RWPE2 (cell line): ENCODE results near the gene OPA3.
A peak's percentile ranks its signal among the peaks of the same experiment; 100 is the strongest.

ENCODE experiments used
- ATAC-seq: fragments of 200-7000 bp; cut with Tn5 transposase; 3 replicates; pipeline ENCODE4 v1.9.1; 2021; ENCODE audit warnings: low read depth
- DNase-seq: peaks from one replicate; pipeline ENCODE4 v3.0.0-alpha.2; 2020; ENCODE audit warnings: low spot score
- H3K27ac ChIP-seq: fragments of 450-650 bp; 2 replicates; pipeline ENCODE4 v1.5.1; 2017; ENCODE audit warnings: mild to moderate bottlenecking; ENCODE audit not compliant: poor library complexity, severe bottlenecking
- H3K27me3 ChIP-seq: fragments of 250-450 bp; sonication (Bioruptor Pico); 2 replicates; pipeline ENCODE4 v1.5.1; 2021; ENCODE audit warnings: mild to moderate bottlenecking, moderate library complexity; ENCODE audit not compliant: insufficient read depth, poor library complexity, severe bottlenecking
- H3K36me3 ChIP-seq: fragments of 250-450 bp; sonication (Bioruptor Pico); 2 replicates; pipeline ENCODE4 v1.5.1; 2020; ENCODE audit warnings: low read depth, mild to moderate bottlenecking, moderate library complexity
- H3K4me1 ChIP-seq: fragments of 250-450 bp; sonication (Bioruptor Pico); 2 replicates; pipeline ENCODE4 v1.5.1; 2021; ENCODE audit warnings: mild to moderate bottlenecking, moderate library complexity; ENCODE audit not compliant: insufficient read depth, poor library complexity, severe bottlenecking
- H3K4me3 ChIP-seq: fragments of 250-450 bp; sonication (Bioruptor Pico); 2 replicates; pipeline ENCODE4 v1.5.1; 2021; ENCODE audit warnings: mild to moderate bottlenecking, moderate library complexity; ENCODE audit not compliant: severe bottlenecking
- H3K9me3 ChIP-seq: fragments of 250-450 bp; sonication (Bioruptor Pico); 2 replicates; pipeline ENCODE4 v1.5.1; 2021; ENCODE audit warnings: mild to moderate bottlenecking, moderate library complexity; ENCODE audit not compliant: severe bottlenecking
- CTCF ChIP-seq: fragments of 450-650 bp; IDR thresholded peaks from one replicate; pipeline ENCODE4 v1.5.1; 2017; ENCODE audit warnings: mild to moderate bottlenecking, moderate library complexity; ENCODE audit not compliant: poor library complexity, severe bottlenecking

OPA3 gene

GRCh38 chr19:45483033-45483432 lies 101.6 kb downstream of the OPA3 start:
- TF ChIP-seq CTCF, result no peak
- DNase-seq (no peak), ATAC-seq (no peak)
- Histone ChIP-seq H3K27me3 (no peaks in the 10 kb centered on the region), H3K36me3 (no peaks in the 10 kb centered on the region), H3K9me3 (no peaks in the 10 kb centered on the region), H3K27ac (no peak overlapping the region), H3K4me1 (no peaks in the 10 kb centered on the region), H3K4me3 (no peak overlapping the region)

- H3K36me3 ChIP-seq, result no peaks in the 10 kb centered on the region
- no peaks in the 10 kb centered on the region for H3K27me3 ChIP-seq
- H3K27ac ChIP-seq, result peak overlapping the region; percentile 88
- ATAC-seq (peak; percentile 84), DNase-seq (no peak)
- TF ChIP-seq CTCF, result peak; percentile 97
- H3K4me1 ChIP-seq, result no peaks in the 10 kb centered on the region
- H3K9me3 ChIP-seq, result no peaks in the 10 kb centered on the region
- H3K4me3 ChIP-seq, result peak overlapping the region; percentile 45
Observed at GRCh38 chr19:45478454-45479238, 106.0 kb downstream of the OPA3 start.

- no peak for TF ChIP-seq CTCF
- H3K36me3 ChIP-seq, result no peaks in the 10 kb centered on the region
- H3K4me1 ChIP-seq, result no peaks in the 10 kb centered on the region
- no peak for DNase-seq
- no peaks in the 10 kb centered on the region for H3K27me3 ChIP-seq
- H3K9me3 ChIP-seq, result no peaks in the 10 kb centered on the region
- peak overlapping the region; percentile 45 for H3K4me3 ChIP-seq
- peak; percentile 49 for ATAC-seq
- H3K27ac ChIP-seq, result peak overlapping the region; percentile 88
Observed at GRCh38 chr19:45477713-45478453, 106.7 kb downstream of the OPA3 start.
